Caco-2 (cell line): ENCODE results near the gene BCL10. TPM values are rescaled to one million over a fixed set of nuclear protein-coding genes. Genes with fewer than 3 reads are reported as not detected.

Source experiments
- BruUV-seq: library from RNA; stranded (reverse); fragments of 400-500 nt; replicated peaks from 2 replicates; lab custom pipeline; 2021; lab: Mats Ljungman, UMichigan
- CTCF ChIA-PET: fragments of 300-600 bp; sonication (Branson Sonifier 250); formaldehyde crosslinking; loops from one replicate; lab custom pipeline; 2022; ENCODE audit warnings: antibody characterized with exemption; lab: Charles Lee
- POLR2A ChIA-PET: fragments of 300-600 bp; sonication (Branson Sonifier 250); formaldehyde crosslinking; loops from one replicate; lab custom pipeline; 2022; ENCODE audit warnings: antibody characterized with exemption; lab: Charles Lee
- DNase-seq, 2 experiments: peaks; one replicate each; pipeline versions ENCODE4 v3.0.0 to v3.0.0-alpha.2; 2020 to 2022
- H3K27me3 ChIP-seq: replicated peaks from 2 replicates; pipeline ENCODE4 v1.6.0; 2011; ENCODE audit warnings: low read length; ENCODE audit not compliant: control insufficient read depth, insufficient read depth
- H3K36me3 ChIP-seq: 2 replicates; pipeline ENCODE4 v1.5.1; 2011; ENCODE audit warnings: low read length; ENCODE audit not compliant: control insufficient read depth, insufficient read depth
- H3K4me1 ChIP-seq: fragments of 250-450 bp; sonication (Bioruptor Pico); 2 replicates; pipeline ENCODE4 v1.5.1; 2020; ENCODE audit warnings: mild to moderate bottlenecking
- H3K4me3 ChIP-seq: 2 replicates; pipeline ENCODE4 v1.5.1; 2011; ENCODE audit warnings: low read depth, mild to moderate bottlenecking, control low read depth, low read length
- H3K9me3 ChIP-seq: fragments of 250-450 bp; sonication (Bioruptor Pico); 2 replicates; pipeline ENCODE4 v1.5.1; 2020; ENCODE audit warnings: mild to moderate bottlenecking, moderate library complexity
- H3K27ac Mint-ChIP-seq: one replicate; pipeline ENCODE4 v1.8.0; 2022; ENCODE audit warnings: mixed read lengths; ENCODE audit not compliant: unreplicated experiment
- H3K27me3 Mint-ChIP-seq: one replicate; pipeline ENCODE4 v1.8.0; 2022; ENCODE audit warnings: mixed read lengths; ENCODE audit not compliant: insufficient read depth, unreplicated experiment
- H3K36me3 Mint-ChIP-seq: one replicate; pipeline ENCODE4 v1.8.0; 2022; ENCODE audit warnings: mild to moderate bottlenecking, mixed read lengths; ENCODE audit not compliant: insufficient read depth, unreplicated experiment
- H3K4me1 Mint-ChIP-seq: one replicate; pipeline ENCODE4 v1.8.0; 2022; ENCODE audit warnings: low read depth, mixed read lengths; ENCODE audit not compliant: unreplicated experiment
- H3K4me3 Mint-ChIP-seq: one replicate; pipeline ENCODE4 v1.8.0; 2022; ENCODE audit warnings: mild to moderate bottlenecking, moderate library complexity, mixed read lengths; ENCODE audit not compliant: unreplicated experiment
- H3K9me3 Mint-ChIP-seq: one replicate; pipeline ENCODE4 v1.8.0; 2022; ENCODE audit warnings: mixed read lengths; ENCODE audit not compliant: unreplicated experiment
- intact Hi-C: fragments of 100-400 bp; cut with micrococcal nuclease; formaldehyde crosslinking; loops from one replicate; pipeline ENCODE4 v1.10.0; 2022; ENCODE audit not compliant: unreplicated experiment
- total RNA-seq: library from RNA; stranded (reverse); gene quantifications from 2 replicates; pipeline ENCODE4 v1.2.3, GENCODE V29; 2022
- TF ChIP-seq, protein P1 (sequence below), 2 experiments: fragments of 200-600 bp in 1 of 2; IDR thresholded peaks; 1 replicate in 1 of 2; 2 replicates in 1 of 2; pipeline versions ENCODE4 v1.5.1 to v1.8.0; 2011 to 2022; ENCODE audit warnings: antibody characterized with exemption in 1 of 2, control low read depth in 1 of 2, inconsistent platforms in 1 of 2, low read depth in 1 of 2, low read length in 1 of 2, mild to moderate bottlenecking in 1 of 2, moderate library complexity in 1 of 2; ENCODE audit not compliant: insufficient read depth in 1 of 2, severe bottlenecking in 1 of 2, unreplicated experiment in 1 of 2

BCL10 gene
- total RNA-seq, 1 experiment from 2014 or later = 18.1 TPM

- BruUV-seq = no TSS peak
- ChIA-PET POLR2A (no interaction called here), CTCF (no interaction called here)
- Mint-ChIP-seq H3K36me3 (no peaks in the 10 kb centered on the region), H3K9me3 (peaks cover 23% of the 10 kb centered on the region), H3K4me3 (no peak overlapping the region), H3K27ac (no peak overlapping the region), H3K4me1 (peaks cover 18% of the 10 kb centered on the region), H3K27me3 (no peaks in the 10 kb centered on the region)
- no peak overlapping the region for H3K4me3 ChIP-seq
- H3K27me3 ChIP-seq = no peaks in the 10 kb centered on the region
- DNase-seq = no peak
- intact Hi-C loops = no loop called here
- H3K9me3 ChIP-seq = no peaks in the 10 kb centered on the region
- H3K4me1 ChIP-seq = peaks cover 31% of the 10 kb centered on the region
- H3K36me3 ChIP-seq = no peaks in the 10 kb centered on the region
- TF ChIP-seq, protein P1, sequence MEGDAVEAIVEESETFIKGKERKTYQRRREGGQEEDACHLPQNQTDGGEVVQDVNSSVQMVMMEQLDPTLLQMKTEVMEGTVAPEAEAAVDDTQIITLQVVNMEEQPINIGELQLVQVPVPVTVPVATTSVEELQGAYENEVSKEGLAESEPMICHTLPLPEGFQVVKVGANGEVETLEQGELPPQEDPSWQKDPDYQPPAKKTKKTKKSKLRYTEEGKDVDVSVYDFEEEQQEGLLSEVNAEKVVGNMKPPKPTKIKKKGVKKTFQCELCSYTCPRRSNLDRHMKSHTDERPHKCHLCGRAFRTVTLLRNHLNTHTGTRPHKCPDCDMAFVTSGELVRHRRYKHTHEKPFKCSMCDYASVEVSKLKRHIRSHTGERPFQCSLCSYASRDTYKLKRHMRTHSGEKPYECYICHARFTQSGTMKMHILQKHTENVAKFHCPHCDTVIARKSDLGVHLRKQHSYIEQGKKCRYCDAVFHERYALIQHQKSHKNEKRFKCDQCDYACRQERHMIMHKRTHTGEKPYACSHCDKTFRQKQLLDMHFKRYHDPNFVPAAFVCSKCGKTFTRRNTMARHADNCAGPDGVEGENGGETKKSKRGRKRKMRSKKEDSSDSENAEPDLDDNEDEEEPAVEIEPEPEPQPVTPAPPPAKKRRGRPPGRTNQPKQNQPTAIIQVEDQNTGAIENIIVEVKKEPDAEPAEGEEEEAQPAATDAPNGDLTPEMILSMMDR (IDR thresholded peaks at IDR 0.05; ENCODE audit: insufficient read depth in 1 of 2, low read depth in 1 of 2, low read length in 1 of 2, severe bottlenecking in 1 of 2, unreplicated experiment in 1 of 2) = no peak
Observed at GRCh38 chr1:85245456-85245855, 31.0 kb downstream of the BCL10 start.

GRCh38 chr1:85244271-85245061 is 32.0 kb downstream of the BCL10 start:
- Histone ChIP-seq H3K9me3 (no peaks in the 10 kb centered on the region), H3K4me1 (peaks cover 38% of the 10 kb centered on the region), H3K27me3 (no peaks in the 10 kb centered on the region), H3K4me3 (no peak overlapping the region), H3K36me3 (no peaks in the 10 kb centered on the region)
- peaks cover 13% of the 10 kb centered on the region for H3K9me3 Mint-ChIP-seq
- peaks cover 18% of the 10 kb centered on the region for H3K4me1 Mint-ChIP-seq
- CTCF ChIA-PET = interaction anchor here (1.2 kb wide), 1 partner anchor 15 kb away, joined by 4 read pairs; the partner anchor contains the start of gene C1orf52
- no peaks in the 10 kb centered on the region for H3K27me3 Mint-ChIP-seq
- no peak overlapping the region for H3K4me3 Mint-ChIP-seq
- H3K36me3 Mint-ChIP-seq = no peaks in the 10 kb centered on the region
- no TSS peak for BruUV-seq
- H3K27ac Mint-ChIP-seq = no peak overlapping the region
- intact Hi-C loops = loop anchor here (1.0 kb wide), 1 partner anchor 19 kb away; no protein-coding TSS in a partner anchor
- TF ChIP-seq, protein P1 (IDR thresholded peaks at IDR 0.05; ENCODE audit: insufficient read depth in 1 of 2, low read depth in 1 of 2, low read length in 1 of 2, severe bottlenecking in 1 of 2, unreplicated experiment in 1 of 2) = no peak
- POLR2A ChIA-PET = no interaction called here
- no peak for DNase-seq

DNA sequence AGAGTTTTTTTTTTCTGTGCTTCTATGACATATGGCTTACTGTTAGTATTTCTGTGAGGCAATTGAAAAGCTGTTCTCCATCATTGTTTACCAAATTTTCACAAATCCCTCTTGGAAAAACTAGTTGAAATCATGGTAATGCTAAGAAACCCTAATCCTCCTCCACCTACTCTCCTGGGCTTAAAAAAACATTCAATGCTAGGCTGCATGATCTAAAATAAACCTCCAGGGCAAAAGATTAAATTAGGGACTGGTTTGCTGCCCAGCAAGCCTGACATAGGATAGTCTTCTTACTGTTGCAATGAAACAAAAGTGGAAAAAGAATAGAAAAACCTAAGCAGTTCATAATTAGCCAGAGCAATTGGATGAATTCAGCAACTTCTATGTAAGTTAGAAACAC is 33.1 kb downstream of the BCL10 start:
- H3K27me3 ChIP-seq = no peaks in the 10 kb centered on the region
- Mint-ChIP-seq H3K36me3 (no peaks in the 10 kb centered on the region), H3K4me1 (peaks cover 18% of the 10 kb centered on the region), H3K27me3 (no peaks in the 10 kb centered on the region), H3K27ac (no peak overlapping the region), H3K9me3 (peaks cover 9% of the 10 kb centered on the region), H3K4me3 (no peak overlapping the region)
- H3K9me3 ChIP-seq = no peaks in the 10 kb centered on the region
- TF ChIP-seq, protein P1 (IDR thresholded peaks at IDR 0.05; ENCODE audit: insufficient read depth in 1 of 2, low read depth in 1 of 2, low read length in 1 of 2, severe bottlenecking in 1 of 2, unreplicated experiment in 1 of 2) = no peak
- H3K4me3 ChIP-seq = no peak overlapping the region
- no TSS peak for BruUV-seq
- peaks cover 38% of the 10 kb centered on the region for H3K4me1 ChIP-seq
- POLR2A ChIA-PET = no interaction called here
- intact Hi-C loops = no loop called here
- no peaks in the 10 kb centered on the region for H3K36me3 ChIP-seq
- DNase-seq = no peak
- CTCF ChIA-PET = no interaction called here
